Left kidney (tissue), 2 donors: Measurements from ENCODE around the gene FBXL4. TPM values are rescaled to one million over a fixed set of nuclear protein-coding genes. Genes with fewer than 3 reads are reported as not detected.

Experiments
- DNase-seq: peaks from one replicate; pipeline ENCODE4 v3.0.0-alpha.2; 2013
- polyA plus RNA-seq: library from polyadenylated mRNA; unstranded; fragments of 120-200 nt; gene quantifications from one replicate; pipeline ENCODE4 v1.2.1, GENCODE V29; 2013; ENCODE audit not compliant: insufficient read length

The FBXL4 gene
- polyA plus RNA-seq, 1 donor, result 30.2 TPM

DNA sequence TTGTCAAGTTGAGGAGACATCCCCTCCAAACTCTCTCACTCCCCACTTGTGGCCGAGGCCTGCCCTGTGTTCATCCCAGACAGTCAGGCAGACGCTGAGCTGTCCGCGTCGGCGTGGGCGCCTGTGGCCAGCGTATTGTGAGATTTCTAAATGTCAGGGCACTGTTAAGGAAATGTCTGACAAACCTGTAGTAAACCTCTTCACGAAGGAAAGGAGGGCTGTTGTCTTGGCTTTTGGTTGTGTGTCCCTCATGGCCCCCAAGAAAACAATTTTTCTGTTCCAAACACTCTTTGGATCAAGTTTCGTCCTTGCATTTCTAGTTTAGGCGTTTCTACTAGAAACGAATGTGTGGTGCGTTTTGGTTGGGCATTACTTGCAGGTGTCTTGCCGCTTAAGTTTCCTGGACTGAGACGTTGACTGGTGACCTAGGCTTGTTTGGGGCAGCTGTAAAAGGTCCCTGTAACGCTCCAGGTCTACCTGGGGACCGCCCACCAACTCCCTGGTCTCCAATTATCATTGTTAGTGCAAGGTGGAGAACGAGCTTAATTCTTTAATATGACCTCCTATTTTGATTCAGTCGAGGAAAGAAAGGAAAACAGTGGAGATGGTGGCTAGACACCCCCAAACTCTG, 122.0 kb downstream of the FBXL4 start:
- DNase-seq, result no peak

DNA sequence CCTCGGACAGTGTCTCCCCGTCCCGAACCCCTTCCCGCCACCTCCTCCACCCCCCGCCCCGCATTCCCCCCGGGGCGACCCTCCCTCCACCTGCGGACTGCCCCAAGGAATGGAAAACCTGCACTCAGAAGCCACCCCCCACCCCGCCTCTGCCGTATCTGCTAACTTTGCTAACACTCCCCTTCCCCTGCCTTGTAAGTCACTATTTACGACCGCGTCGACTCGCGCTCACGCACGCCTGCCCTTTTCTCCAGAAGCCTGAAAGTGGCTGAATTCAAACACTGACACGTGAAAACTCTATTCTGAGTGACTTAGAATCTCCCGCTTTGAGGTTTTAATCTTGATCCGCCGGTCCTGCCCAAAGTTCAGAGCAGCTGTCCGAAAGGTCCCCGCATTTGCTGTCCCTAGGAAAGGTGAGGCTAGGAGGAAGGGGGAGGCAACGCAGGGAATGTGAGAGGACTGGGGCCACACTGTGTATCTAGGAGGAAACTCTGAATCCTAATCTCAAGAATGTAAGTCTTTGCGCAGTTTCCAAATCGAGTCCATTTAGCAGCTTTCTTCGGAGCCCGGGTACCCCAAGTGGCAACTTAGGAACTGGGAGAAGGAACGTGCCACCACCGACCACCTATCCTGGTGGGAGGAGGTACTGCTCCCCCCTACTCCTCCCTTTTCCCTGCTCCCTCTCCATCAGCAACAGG, 122.7 kb downstream of the FBXL4 start:
- no peak for DNase-seq

DNA sequence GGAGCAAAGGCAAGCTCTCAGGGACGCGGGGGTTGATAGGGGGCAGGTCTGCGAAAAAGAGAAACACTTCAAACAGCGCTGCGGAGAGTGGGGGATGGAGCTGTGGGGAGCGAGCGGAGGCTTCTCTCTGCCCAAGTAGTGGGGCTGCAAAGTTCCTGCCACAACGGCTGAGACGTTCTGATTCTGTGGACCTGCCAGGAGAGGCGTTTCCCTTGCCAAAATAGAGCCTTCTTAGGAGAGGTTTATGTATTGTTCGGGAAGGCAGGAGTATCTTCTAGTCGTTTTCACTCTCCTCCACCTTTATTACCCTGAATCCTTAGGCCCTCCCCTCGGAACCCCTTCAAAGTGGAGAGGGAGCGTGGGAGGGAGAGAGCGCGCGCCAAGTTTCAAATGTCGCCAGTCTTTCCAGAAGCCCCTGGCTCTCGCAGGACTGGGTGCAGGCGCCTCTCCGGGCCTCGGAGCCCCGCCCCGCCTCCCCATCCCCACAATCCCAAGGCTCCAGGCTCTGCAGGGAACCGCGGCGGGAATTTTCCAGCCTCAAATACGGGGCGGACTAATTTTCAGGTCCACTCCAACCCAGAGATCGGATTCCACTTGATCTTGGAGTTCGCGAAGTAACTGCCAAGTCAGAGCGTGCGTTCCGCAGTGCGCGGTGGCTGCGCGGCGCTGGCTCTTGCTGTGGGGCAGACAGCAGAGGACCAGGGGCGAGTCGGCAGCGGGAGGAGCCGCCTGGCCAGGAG, 123.4 kb downstream of the FBXL4 start:
- DNase-seq, result no peak

DNA sequence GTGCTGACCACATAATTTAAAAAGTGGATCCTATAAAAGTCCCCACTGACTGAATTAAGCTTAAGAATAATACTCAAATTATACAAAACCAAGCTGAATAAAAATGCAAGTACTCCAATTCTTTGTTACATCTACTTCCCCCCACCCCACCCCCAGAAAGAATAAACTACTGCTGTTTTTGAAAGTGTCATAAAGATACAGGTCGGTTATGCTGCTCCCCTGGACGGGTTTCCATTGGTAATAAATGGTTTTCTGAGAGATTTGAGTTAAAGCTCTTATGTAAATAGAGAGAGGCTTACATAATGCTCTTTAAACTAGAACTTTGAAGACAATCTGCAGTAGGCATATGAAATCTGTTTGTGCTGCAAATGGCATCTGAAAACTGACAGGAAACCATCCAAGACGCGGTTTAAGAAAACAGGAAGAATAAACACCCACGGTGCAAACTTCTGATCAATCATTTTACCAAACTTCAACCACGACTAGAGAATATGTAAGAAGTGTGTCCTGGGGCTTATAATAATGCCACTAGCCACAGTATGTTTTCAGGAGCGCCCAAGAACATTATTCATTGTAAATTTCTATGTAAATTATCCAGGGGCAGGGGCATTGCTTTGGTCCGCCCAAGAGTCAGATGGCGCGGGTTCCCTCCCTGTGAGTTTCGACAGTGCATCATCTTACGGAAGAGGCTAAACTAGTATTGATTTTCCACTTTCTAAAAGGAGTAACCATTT, 124.2 kb downstream of the FBXL4 start:
- no peak for DNase-seq

DNA sequence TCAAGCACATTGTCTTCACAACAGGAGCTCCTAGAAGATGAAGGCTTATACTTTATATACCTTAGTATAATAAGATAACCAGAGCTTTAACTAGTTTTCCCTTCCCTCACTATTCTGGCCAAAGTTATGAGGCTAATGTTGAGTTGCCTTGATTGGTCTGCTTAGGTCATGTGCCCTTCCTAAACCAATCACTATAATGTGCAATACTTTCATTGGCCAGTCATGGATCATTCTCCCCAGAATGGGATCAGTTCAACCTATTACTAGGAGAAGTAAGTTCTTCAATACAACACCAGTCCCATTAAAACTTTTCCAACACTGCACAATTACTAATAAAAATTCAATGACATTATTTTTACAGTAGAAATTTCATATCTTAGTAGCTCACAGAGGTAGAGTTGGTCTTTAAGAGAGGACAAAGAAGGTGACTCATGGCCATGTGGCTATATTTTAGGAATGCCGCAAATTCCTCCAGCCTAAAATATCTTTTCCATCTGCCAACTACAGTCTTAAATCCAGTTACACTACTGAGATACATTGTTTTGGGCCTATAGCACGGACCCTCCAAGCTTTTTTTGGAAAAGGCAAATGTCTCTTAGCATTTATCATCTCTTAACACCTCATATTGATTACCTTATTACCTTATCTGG, 125.9 kb downstream of the FBXL4 start:
- DNase-seq, result no peak

Other genes starting within 250 kb of the FBXL4 start
- gene POU3F2, start 113.4 kb downstream of the FBXL4 start, polyA plus RNA-seq, result 0.15 TPM